Measurements from ENCODE around the gene HECTD1.

The HECTD1 gene

GRCh38 chr14:31223331-31223730 is 15.7 kb upstream of the HECTD1 start:
- Histone ChIP-seq H3K36me3 (ENCODE audit: control insufficient read depth in 1 of 2, insufficient read depth in 2 of 2, low read length in 2 of 2) (no peaks in the 10 kb centered on the region), H3K9me3 (ENCODE audit: control insufficient read depth in 1 of 2, low read length in 2 of 2) (no peaks in the 10 kb centered on the region), H3K4me1 (ENCODE audit: control insufficient read depth in 1 of 2, insufficient read depth in 2 of 2, low read length in 2 of 2) (no peaks in the 10 kb centered on the region)

DNA sequence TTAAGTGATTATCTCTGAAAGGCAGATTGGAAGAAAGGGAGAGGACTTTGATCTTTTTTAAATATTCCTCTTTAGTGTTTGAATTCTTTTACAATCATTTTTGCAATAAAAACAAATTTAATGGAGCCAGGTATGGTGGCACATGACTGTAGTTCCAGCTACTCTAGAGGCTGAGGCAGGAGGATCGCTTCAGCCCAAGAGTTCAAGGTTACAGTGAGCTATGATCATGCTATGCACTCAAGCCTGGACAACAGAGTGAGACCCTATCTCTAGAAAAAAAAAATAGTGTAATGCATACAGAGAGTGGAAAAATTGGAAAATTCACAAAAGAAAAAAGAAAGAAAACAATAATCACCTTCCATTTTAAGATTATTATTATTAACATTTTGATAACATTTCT is 15.2 kb upstream of the HECTD1 start:
- H3K36me3 ChIP-seq (ENCODE audit: control insufficient read depth in 1 of 2, insufficient read depth in 2 of 2, low read length in 2 of 2): no peaks in the 10 kb centered on the region
- H3K4me1 ChIP-seq (ENCODE audit: control insufficient read depth in 1 of 2, insufficient read depth in 2 of 2, low read length in 2 of 2): no peaks in the 10 kb centered on the region
- no peaks in the 10 kb centered on the region for H3K9me3 ChIP-seq (ENCODE audit: control insufficient read depth in 1 of 2, low read length in 2 of 2)
- H3K4me3 ChIP-seq (ENCODE audit: low read depth in 1 of 2, low read length in 2 of 2): no peak overlapping the region
- no peak overlapping the region for H3K27ac ChIP-seq (ENCODE audit: low read length)
- H3K27me3 ChIP-seq (ENCODE audit: low read depth, low read length): no peaks in the 10 kb centered on the region

More at GRCh38 chr14:31223331-31223730, 15.7 kb upstream of the HECTD1 start:
- no peak overlapping the region for H3K27ac ChIP-seq (ENCODE audit: low read length)
- H3K4me3 ChIP-seq (ENCODE audit: low read depth in 1 of 2, low read length in 2 of 2): no peak overlapping the region
- H3K27me3 ChIP-seq (ENCODE audit: low read depth, low read length): no peaks in the 10 kb centered on the region

GRCh38 chr14:31221266-31221665 is 13.7 kb upstream of the HECTD1 start:
- Histone ChIP-seq H3K36me3 (ENCODE audit: control insufficient read depth in 1 of 2, insufficient read depth in 2 of 2, low read length in 2 of 2) (no peaks in the 10 kb centered on the region), H3K4me3 (ENCODE audit: low read depth in 1 of 2, low read length in 2 of 2) (no peak overlapping the region), H3K27ac (ENCODE audit: low read length) (no peak overlapping the region), H3K27me3 (ENCODE audit: low read depth, low read length) (no peaks in the 10 kb centered on the region), H3K9me3 (ENCODE audit: control insufficient read depth in 1 of 2, low read length in 2 of 2) (no peaks in the 10 kb centered on the region), H3K4me1 (ENCODE audit: control insufficient read depth in 1 of 2, insufficient read depth in 2 of 2, low read length in 2 of 2) (no peaks in the 10 kb centered on the region)

GRCh38 chr14:31219169-31219568 is 11.6 kb upstream of the HECTD1 start:
- no peak overlapping the region for H3K27ac ChIP-seq (ENCODE audit: low read length)
- no peak overlapping the region for H3K4me3 ChIP-seq (ENCODE audit: low read depth in 1 of 2, low read length in 2 of 2)
- H3K27me3 ChIP-seq (ENCODE audit: low read depth, low read length): no peaks in the 10 kb centered on the region
- no peaks in the 10 kb centered on the region for H3K4me1 ChIP-seq (ENCODE audit: control insufficient read depth in 1 of 2, insufficient read depth in 2 of 2, low read length in 2 of 2)
- H3K36me3 ChIP-seq (ENCODE audit: control insufficient read depth in 1 of 2, insufficient read depth in 2 of 2, low read length in 2 of 2): no peaks in the 10 kb centered on the region
- H3K9me3 ChIP-seq (ENCODE audit: control insufficient read depth in 1 of 2, low read length in 2 of 2): no peaks in the 10 kb centered on the region

DNA sequence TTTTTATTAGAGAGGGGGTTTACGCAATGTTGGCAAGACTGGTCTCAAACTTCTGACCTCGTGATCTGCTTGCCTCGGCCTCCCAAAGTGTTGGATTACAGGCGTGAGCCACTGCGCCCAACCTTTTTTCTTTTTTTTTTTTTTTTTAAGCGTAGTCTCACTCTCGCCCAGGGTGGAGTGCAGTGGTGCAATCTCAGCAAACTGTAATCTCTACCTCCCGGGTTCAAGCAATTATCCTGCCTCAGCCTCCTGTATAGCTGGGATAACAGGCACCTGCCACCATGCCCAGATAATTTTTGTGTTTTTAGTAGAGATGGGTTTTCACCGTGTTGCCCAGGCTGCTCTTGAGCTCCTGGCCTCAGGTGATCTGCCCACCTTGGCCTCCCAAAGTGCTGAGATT is 8.8 kb upstream of the HECTD1 start:
- Histone ChIP-seq H3K36me3 (ENCODE audit: control insufficient read depth in 1 of 2, insufficient read depth in 2 of 2, low read length in 2 of 2) (no peaks in the 10 kb centered on the region), H3K4me3 (ENCODE audit: low read depth in 1 of 2, low read length in 2 of 2) (no peak overlapping the region), H3K27me3 (ENCODE audit: low read depth, low read length) (no peaks in the 10 kb centered on the region), H3K27ac (ENCODE audit: low read length) (no peak overlapping the region), H3K9me3 (ENCODE audit: control insufficient read depth in 1 of 2, low read length in 2 of 2) (no peaks in the 10 kb centered on the region), H3K4me1 (ENCODE audit: control insufficient read depth in 1 of 2, insufficient read depth in 2 of 2, low read length in 2 of 2) (no peaks in the 10 kb centered on the region)

DNA sequence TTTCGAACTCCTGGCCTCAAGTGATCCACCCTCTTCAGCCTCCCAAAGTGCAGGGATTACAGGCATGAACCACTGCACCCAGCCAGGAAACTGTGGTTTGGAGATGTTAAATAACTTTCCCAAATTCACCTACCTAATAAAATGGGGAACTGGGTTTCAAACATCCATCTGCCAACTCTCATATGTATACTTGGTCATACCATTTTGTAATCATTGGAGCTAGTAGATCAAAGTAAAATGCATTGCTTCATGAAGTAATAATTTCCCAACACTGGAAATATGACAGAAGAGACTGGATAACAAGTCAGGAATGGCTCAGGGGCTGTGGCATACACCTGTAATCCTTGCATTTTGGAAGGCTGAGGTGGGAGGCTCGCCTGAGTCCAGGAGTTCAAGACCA is 5.3 kb upstream of the HECTD1 start:
- H3K4me1 ChIP-seq (ENCODE audit: control insufficient read depth in 1 of 2, insufficient read depth in 2 of 2, low read length in 2 of 2): peaks cover 0 to 7% of the 10 kb centered on the region in 2 donors

DNA sequence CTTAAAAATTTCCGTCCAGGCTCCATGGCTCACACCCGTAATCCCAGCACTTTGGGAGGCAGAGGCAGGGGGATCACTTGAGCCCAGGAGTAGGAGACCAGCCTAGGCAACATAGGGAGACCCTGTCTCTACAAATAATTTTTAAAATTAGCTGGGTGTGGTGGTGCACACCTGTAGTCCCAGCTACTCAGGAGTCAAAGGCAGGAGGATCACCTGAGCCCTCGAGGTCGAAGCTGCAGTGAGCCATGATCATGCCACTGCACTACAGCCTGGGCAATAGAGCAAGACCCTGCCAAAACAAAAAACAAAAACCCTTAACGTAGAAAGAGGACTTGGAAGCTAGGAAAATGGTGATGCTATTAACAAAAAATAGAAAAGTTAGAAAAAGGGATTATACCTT is 2.0 kb upstream of the HECTD1 start:
- Histone ChIP-seq H3K4me1 (ENCODE audit: control insufficient read depth in 1 of 2, insufficient read depth in 2 of 2, low read length in 2 of 2) (peaks cover 0 to 10% of the 10 kb centered on the region in 2 donors), H3K36me3 (ENCODE audit: control insufficient read depth in 1 of 2, insufficient read depth in 2 of 2, low read length in 2 of 2) (peaks cover 0 to 14% of the 10 kb centered on the region in 2 donors), H3K4me3 (ENCODE audit: low read depth in 1 of 2, low read length in 2 of 2) (no peak overlapping the region), H3K27me3 (ENCODE audit: low read depth, low read length) (no peaks in the 10 kb centered on the region), H3K9me3 (ENCODE audit: control insufficient read depth in 1 of 2, low read length in 2 of 2) (no peaks in the 10 kb centered on the region), H3K27ac (ENCODE audit: low read length) (no peak overlapping the region)

More for the DNA sequence above, 5.3 kb upstream of the HECTD1 start:
- H3K36me3 ChIP-seq (ENCODE audit: control insufficient read depth in 1 of 2, insufficient read depth in 2 of 2, low read length in 2 of 2): peaks cover 0 to 5% of the 10 kb centered on the region in 2 donors
- no peaks in the 10 kb centered on the region for H3K27me3 ChIP-seq (ENCODE audit: low read depth, low read length)
- H3K4me3 ChIP-seq (ENCODE audit: low read depth in 1 of 2, low read length in 2 of 2): no peak overlapping the region
- H3K27ac ChIP-seq (ENCODE audit: low read length): no peak overlapping the region
- H3K9me3 ChIP-seq (ENCODE audit: control insufficient read depth in 1 of 2, low read length in 2 of 2): no peaks in the 10 kb centered on the region

- Histone ChIP-seq H3K9me3 (ENCODE audit: control insufficient read depth in 1 of 2, low read length in 2 of 2) (no peaks in the 10 kb centered on the region), H3K4me1 (ENCODE audit: control insufficient read depth in 1 of 2, insufficient read depth in 2 of 2, low read length in 2 of 2) (peaks cover 0 to 10% of the 10 kb centered on the region in 2 donors), H3K36me3 (ENCODE audit: control insufficient read depth in 1 of 2, insufficient read depth in 2 of 2, low read length in 2 of 2) (peaks cover 0 to 14% of the 10 kb centered on the region in 2 donors), H3K27ac (ENCODE audit: low read length) (peak overlapping the region; percentile 98), H3K27me3 (ENCODE audit: low read depth, low read length) (no peaks in the 10 kb centered on the region), H3K4me3 (ENCODE audit: low read depth in 1 of 2, low read length in 2 of 2) (peak overlapping the region; percentile 75 to 91)
These were observed 1.2 kb upstream of the HECTD1 start for GRCh38 chr14:31208546-31209424.

GRCh38 chr14:31207287-31207754 is 272 bp downstream of the HECTD1 start:
- H3K27ac ChIP-seq (ENCODE audit: low read length): peak overlapping the region; percentile 90
- no peaks in the 10 kb centered on the region for H3K9me3 ChIP-seq (ENCODE audit: control insufficient read depth in 1 of 2, low read length in 2 of 2)
- peaks cover 0 to 16% of the 10 kb centered on the region in 2 donors for H3K36me3 ChIP-seq (ENCODE audit: control insufficient read depth in 1 of 2, insufficient read depth in 2 of 2, low read length in 2 of 2)
- H3K27me3 ChIP-seq (ENCODE audit: low read depth, low read length): no peaks in the 10 kb centered on the region
- peaks cover 0 to 10% of the 10 kb centered on the region in 2 donors for H3K4me1 ChIP-seq (ENCODE audit: control insufficient read depth in 1 of 2, insufficient read depth in 2 of 2, low read length in 2 of 2)
- peak overlapping the region; percentile 79 to 91 for H3K4me3 ChIP-seq (ENCODE audit: low read depth in 1 of 2, low read length in 2 of 2)

GRCh38 chr14:31206536-31207286 is 882 bp downstream of the HECTD1 start:
- Histone ChIP-seq H3K9me3 (ENCODE audit: control insufficient read depth in 1 of 2, low read length in 2 of 2) (no peaks in the 10 kb centered on the region), H3K4me3 (ENCODE audit: low read depth in 1 of 2, low read length in 2 of 2) (peak overlapping the region; percentile 79 to 91), H3K27ac (ENCODE audit: low read length) (peak overlapping the region; percentile 90), H3K36me3 (ENCODE audit: control insufficient read depth in 1 of 2, insufficient read depth in 2 of 2, low read length in 2 of 2) (peaks cover 0 to 16% of the 10 kb centered on the region in 2 donors), H3K4me1 (ENCODE audit: control insufficient read depth in 1 of 2, insufficient read depth in 2 of 2, low read length in 2 of 2) (peaks cover 0 to 10% of the 10 kb centered on the region in 2 donors), H3K27me3 (ENCODE audit: low read depth, low read length) (no peaks in the 10 kb centered on the region)
